ENCODE measurements around the gene HIGD1C.
"Not testable (repeated sequence)": the region's sequence is repeated elsewhere in the genome, so short reads cannot be mapped to it uniquely, and the experiment has no call there.

- TF ChIP-seq CTCF (IDR thresholded peaks at IDR 0.05; ENCODE audit: low read depth, low read length, missing input control); TAF1 (conservative IDR thresholded peaks at IDR 0.05); GABPA (IDR thresholded peaks at IDR 0.05 in 1 of 2, conservative IDR thresholded peaks at IDR 0.05 in 1 of 2); ZBTB33 (IDR thresholded peaks at IDR 0.05); JUND (IDR thresholded peaks at IDR 0.05); SP1 (IDR thresholded peaks at IDR 0.05); ATF3 (IDR thresholded peaks at IDR 0.05): not testable (repeated sequence)
- TF ChIP-seq MAX (IDR thresholded peaks at IDR 0.05) (peak; percentile 7), HNF4A (conservative IDR thresholded peaks at IDR 0.05) (peak; percentile 71 to 75)
These were observed 25.4 kb upstream of the HIGD1C start for GRCh38 chr12:50926932-50927331.
